DMS53 (cell line): ENCODE data around the gene PLAU.
"Not testable (repeated sequence)": the region's sequence is repeated elsewhere in the genome, so short reads cannot be mapped to it uniquely, and the experiment has no call there.

Source experiments
- DNase-seq: peaks from one replicate; lab custom pipeline; 2025; lab: John Stamatoyannopoulos, UW

PLAU gene

GRCh38 chr10:73950155-73950948 lies 39.4 kb downstream of the PLAU start:
- DNase-seq: no peak

GRCh38 chr10:73953665-73954064 lies 42.7 kb downstream of the PLAU start:
- no peak for DNase-seq

GRCh38 chr10:73954737-73955136 lies 43.8 kb downstream of the PLAU start:
- DNase-seq: no peak

GRCh38 chr10:73955719-73956118 lies 44.8 kb downstream of the PLAU start:
- DNase-seq: no peak

GRCh38 chr10:73956476-73957359 lies 45.8 kb downstream of the PLAU start:
- no peak for DNase-seq

- DNase-seq: no peak
These were observed 48.7 kb downstream of the PLAU start for GRCh38 chr10:73959484-73960243.

GRCh38 chr10:73962386-73962785 lies 51.5 kb downstream of the PLAU start:
- DNase-seq: no peak

- DNase-seq: not testable (repeated sequence)
These were observed 52.6 kb downstream of the PLAU start for GRCh38 chr10:73963533-73963932.

GRCh38 chr10:73964743-73965142 lies 53.8 kb downstream of the PLAU start:
- no peak for DNase-seq

- DNase-seq: not testable (repeated sequence)
These were observed 54.4 kb downstream of the PLAU start for GRCh38 chr10:73965267-73965889.

GRCh38 chr10:73965890-73966768 lies 55.2 kb downstream of the PLAU start:
- DNase-seq: no peak

GRCh38 chr10:73967022-73967429 lies 56.1 kb downstream of the PLAU start:
- DNase-seq: no peak
